H7 (cell line): ENCODE measurements around the gene DMAC2. TPM values are rescaled to one million over a fixed set of nuclear protein-coding genes. Genes with fewer than 3 reads are reported as not detected.

Source experiments
- DNase-seq: peaks from one replicate; pipeline ENCODE4 v3.0.0; 2012
- H3K27me3 ChIP-seq: 2 replicates; pipeline ENCODE4 v1.6.0; 2011; ENCODE audit warnings: mild to moderate bottlenecking, low read length; ENCODE audit not compliant: control insufficient read depth, insufficient read depth
- H3K36me3 ChIP-seq: replicated peaks from 2 replicates; pipeline ENCODE4 v1.5.1; 2011; ENCODE audit warnings: low read length; ENCODE audit not compliant: control insufficient read depth, insufficient read depth
- H3K4me3 ChIP-seq: 2 replicates; pipeline ENCODE4 v1.5.1; 2011; ENCODE audit warnings: low read depth, mild to moderate bottlenecking, control low read depth, low read length, moderate library complexity; ENCODE audit not compliant: insufficient read depth
- total RNA-seq: library from RNA; depleted of rRNA; stranded (reverse); fragments of >200 nt; shearing (Covaris generic); gene quantifications from 2 replicates; pipeline ENCODE4 v1.2.3, GENCODE V29; 2014

Gene DMAC2
- total RNA-seq, 1 experiment from 2014 or later: 96.0 TPM

DNA sequence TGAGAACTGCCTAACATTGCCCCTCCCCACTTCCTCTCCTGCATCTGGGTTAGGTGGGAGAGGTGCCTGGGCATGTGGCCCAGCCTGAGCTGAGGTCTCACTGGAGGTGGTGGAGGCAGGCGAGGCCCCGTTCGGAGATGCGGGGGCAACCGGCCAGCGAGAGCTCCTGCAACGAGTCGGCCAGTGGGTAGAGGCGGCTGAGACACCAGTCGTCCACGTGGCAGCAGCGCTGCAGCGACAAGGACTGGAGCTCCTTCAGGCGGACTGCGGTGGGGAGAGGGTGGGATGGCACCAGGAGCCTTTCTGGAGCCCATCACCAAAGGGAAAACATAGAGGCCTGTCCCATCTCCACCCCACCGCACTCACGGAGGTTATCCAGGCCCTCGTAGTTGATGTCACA is 6.5 kb downstream of the DMAC2 start:
- Histone ChIP-seq H3K4me3 (no peak overlapping the region), H3K27me3 (no peaks in the 10 kb centered on the region), H3K36me3 (peaks cover 16% of the 10 kb centered on the region)
- peak; percentile 37 for DNase-seq

GRCh38 chr19:41431426-41432386 is 8.0 kb downstream of the DMAC2 start:
- H3K4me3 ChIP-seq: no peak overlapping the region
- no peak for DNase-seq
- no peaks in the 10 kb centered on the region for H3K27me3 ChIP-seq
- peaks cover 12% of the 10 kb centered on the region for H3K36me3 ChIP-seq

GRCh38 chr19:41430922-41431321 is 8.8 kb downstream of the DMAC2 start:
- Histone ChIP-seq H3K27me3 (no peaks in the 10 kb centered on the region), H3K4me3 (no peak overlapping the region), H3K36me3 (peaks cover 12% of the 10 kb centered on the region)
- DNase-seq: no peak

DNA sequence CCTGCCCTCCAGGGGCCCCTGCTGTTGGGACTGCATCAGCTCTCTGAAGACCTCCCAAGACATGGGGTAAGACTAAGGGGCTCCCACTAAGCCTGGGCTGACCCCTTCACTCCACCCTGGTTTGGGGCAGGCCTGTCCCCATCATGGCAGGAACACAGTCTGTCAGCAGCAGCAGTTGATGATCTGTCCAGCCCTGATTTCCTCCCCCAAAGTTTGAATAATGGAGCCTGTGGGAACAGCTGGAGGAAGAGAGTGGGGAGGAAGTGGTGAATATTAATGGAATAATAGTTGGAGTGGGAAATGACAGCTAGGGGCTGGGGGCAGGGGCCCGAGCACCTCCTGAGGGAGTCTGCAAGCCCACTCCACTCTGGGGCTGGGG is 11.2 kb downstream of the DMAC2 start:
- Histone ChIP-seq H3K4me3 (peak overlapping the region; percentile 48), H3K27me3 (no peaks in the 10 kb centered on the region), H3K36me3 (peaks cover 15% of the 10 kb centered on the region)
- no peak for DNase-seq

DNA sequence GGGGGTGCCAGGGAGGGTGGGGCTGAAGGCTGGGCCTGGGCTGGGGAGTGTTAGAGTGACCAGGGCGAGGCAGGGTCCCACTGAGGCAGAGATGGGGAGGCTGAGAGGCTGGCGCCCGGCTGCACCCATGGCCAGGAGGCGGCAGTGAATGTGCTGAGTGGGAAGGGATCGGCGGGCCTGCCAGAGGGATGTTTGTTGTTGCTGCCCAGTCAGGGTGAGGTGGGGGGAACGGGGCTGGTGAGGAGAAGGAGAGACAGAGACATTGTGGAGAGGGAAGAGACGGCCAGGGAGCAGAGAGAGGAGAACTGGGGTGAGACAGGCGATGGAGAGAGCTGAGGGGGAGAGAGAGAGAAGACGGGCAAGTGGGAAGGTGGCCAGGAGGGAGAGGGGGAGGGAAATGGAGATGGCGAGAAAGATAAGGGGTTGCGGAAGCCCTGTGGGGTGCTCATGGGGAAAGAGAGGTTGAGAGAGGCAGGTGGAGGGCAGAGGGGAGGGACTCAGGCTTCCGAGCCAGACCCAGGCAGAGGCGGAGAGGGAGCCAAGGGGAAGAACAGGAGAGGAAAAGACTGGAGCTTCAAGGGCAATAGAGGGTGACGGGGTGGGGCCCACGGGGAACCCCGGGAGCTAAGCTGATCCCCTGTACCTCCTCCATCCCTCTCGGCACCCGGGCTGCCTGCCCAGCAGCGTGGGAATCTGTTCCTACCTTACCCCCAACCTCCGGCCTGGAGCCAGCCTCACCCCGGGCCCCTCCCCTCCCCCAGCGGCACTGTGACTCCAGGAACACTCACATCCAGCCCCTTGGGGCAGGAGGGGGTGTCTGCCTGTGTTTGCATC is 11.8 kb downstream of the DMAC2 start:
- peak; percentile 84 for DNase-seq
- peaks cover 13% of the 10 kb centered on the region for H3K36me3 ChIP-seq
- H3K4me3 ChIP-seq: peak overlapping the region; percentile 48
- no peaks in the 10 kb centered on the region for H3K27me3 ChIP-seq

GRCh38 chr19:41426952-41427646 is 12.6 kb downstream of the DMAC2 start, which contains the start of gene B3GNT8:
Gene B3GNT8 (minus strand): TSS chr19:41427374. CDS start chr19:41426778, 596 bp downstream.
- Histone ChIP-seq H3K36me3 (peaks cover 5% of the 10 kb centered on the region), H3K27me3 (no peaks in the 10 kb centered on the region), H3K4me3 (peak within 1 kb of the TSS; percentile 48)
- peak; percentile 99 for DNase-seq

- H3K27me3 ChIP-seq: no peaks in the 10 kb centered on the region
- no peak overlapping the region for H3K4me3 ChIP-seq
- DNase-seq: peak; percentile 69
- peaks cover 3% of the 10 kb centered on the region for H3K36me3 ChIP-seq
These were observed 13.4 kb downstream of the DMAC2 start for GRCh38 chr19:41426116-41426841.

DNA sequence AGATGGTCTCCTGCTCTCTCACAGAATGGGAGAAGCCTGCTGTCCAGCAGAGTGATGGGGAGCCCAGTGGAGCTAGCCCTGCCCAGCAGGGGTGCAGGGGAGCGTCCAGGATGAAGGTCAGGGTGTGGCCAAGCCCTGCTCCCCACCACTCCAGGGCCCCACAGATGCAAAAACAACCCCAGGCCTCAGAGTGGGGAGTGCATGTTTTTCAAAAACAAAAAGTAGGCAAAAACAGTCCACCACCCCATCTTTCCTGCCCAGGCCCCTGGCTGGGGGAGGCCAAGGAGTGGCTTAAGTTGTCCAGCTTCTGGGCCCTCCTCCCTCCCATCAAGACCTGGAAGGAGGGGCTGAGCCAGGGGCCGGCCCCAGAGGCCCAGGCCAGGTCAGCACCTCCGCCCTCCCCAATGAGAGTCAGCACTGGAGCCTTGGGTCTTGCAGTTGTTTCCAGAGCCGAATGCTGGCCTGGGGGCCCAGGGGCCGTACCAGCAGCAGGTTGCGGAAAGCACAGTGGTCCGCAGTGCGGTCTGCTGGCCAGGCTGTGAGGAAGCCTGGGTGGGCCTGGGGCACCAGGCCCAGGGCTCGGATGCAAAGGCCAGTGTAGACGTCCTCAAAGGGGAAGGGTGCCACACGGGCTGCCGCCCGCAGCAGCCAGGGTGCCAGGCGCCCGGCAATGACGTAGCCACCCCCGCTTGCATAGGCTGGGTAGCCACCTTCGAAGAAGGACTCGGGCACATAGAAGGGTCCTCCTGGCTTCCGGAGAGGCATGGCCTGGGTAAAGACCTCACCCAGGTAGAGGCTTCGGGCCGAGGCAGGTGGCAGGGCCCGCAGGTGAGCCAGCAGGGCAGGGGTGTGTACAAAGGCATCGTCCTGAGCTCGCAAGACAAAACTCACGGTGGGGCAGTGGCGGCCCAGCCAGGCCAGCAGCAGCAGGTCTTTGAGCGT is 14.3 kb downstream of the DMAC2 start:
- no peak overlapping the region for H3K4me3 ChIP-seq

GRCh38 chr19:41424335-41425173 is 15.2 kb downstream of the DMAC2 start:
- Histone ChIP-seq H3K36me3 (peaks cover 5% of the 10 kb centered on the region), H3K27me3 (no peaks in the 10 kb centered on the region)
- no peak for DNase-seq

More for the DNA sequence above, 14.3 kb downstream of the DMAC2 start:
- no peak for DNase-seq
- no peaks in the 10 kb centered on the region for H3K27me3 ChIP-seq
- H3K36me3 ChIP-seq: peaks cover 3% of the 10 kb centered on the region

DNA sequence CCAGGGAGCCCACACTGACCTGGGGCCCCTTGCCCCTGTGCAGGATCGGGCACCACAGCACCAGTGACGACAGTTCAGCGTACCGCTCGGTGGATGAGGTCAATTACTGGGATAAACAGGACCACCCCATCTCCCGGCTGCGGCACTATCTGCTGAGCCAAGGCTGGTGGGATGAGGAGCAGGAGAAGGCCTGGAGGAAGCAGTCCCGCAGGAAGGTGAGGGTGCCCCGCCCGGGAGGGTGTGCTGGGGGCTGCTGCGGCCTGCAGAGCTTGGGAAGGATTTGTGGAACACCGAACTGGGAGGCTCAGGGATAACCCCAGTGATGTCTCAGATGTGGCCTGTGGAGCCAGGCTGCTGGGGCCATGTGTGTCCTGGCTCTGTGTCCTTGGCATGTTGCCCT is 16.8 kb downstream of the DMAC2 start:
- peaks cover 5% of the 10 kb centered on the region for H3K36me3 ChIP-seq
- no peak overlapping the region for H3K4me3 ChIP-seq
- DNase-seq: no peak
- H3K27me3 ChIP-seq: no peaks in the 10 kb centered on the region

More at GRCh38 chr19:41424335-41425173, 15.2 kb downstream of the DMAC2 start:
- no peak overlapping the region for H3K4me3 ChIP-seq

GRCh38 chr19:41422456-41422855 is 17.3 kb downstream of the DMAC2 start:
- H3K4me3 ChIP-seq: no peak overlapping the region
- no peak for DNase-seq
- H3K36me3 ChIP-seq: peaks cover 5% of the 10 kb centered on the region
- H3K27me3 ChIP-seq: no peaks in the 10 kb centered on the region

DNA sequence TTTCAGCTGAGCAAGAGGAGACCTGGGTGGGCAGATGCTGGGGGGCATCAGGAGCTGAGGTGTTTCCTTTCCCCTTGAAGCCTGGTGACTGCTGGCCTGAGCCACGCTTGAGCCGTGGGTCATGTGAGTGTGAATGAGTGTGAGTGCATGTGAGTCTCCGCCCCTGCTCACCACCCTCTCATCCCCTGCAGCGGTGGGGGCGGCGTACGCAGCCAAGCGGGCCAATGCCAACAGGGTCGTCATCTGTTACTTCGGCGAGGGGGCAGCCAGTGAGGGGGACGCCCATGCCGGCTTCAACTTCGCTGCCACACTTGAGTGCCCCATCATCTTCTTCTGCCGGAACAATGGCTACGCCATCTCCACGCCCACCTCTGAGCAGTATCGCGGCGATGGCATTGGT is 17.7 kb downstream of the DMAC2 start:
- H3K4me3 ChIP-seq: no peak overlapping the region
- H3K27me3 ChIP-seq: no peaks in the 10 kb centered on the region
- peaks cover 6% of the 10 kb centered on the region for H3K36me3 ChIP-seq
- peak; percentile 25 for DNase-seq
